Natural killer cell treated with Interleukin-12 subunit alpha and Interleukin-12 subunit beta and Interleukin-15 and Interleukin-18, amount 100 ng/mL, for 72 hours (primary cell): ENCODE results near the gene TM2D3. TPM values are rescaled to one million over a fixed set of nuclear protein-coding genes. Genes with fewer than 3 reads are reported as not detected.

Experiments
- ATAC-seq, 2 donors: fragments of 150-1000 bp; cut with Tn5 transposase in 1 of 2; sonication (Bioruptor Pico), chemical (Tn5 transposase) in 1 of 2; 2 replicates each; pipeline ENCODE4 v1.10.0; 2021
- DNase-seq: peaks from one replicate; pipeline ENCODE4 v3.0.0; 2022; ENCODE audit warnings: low spot score
- H3K27ac Mint-ChIP-seq, 2 donors: 1 replicate in 1 of 2; 2 replicates in 1 of 2; pipeline ENCODE4 v1.8.0; 2022; ENCODE audit warnings: mixed read lengths in 2 of 2, mild to moderate bottlenecking in 1 of 2, moderate library complexity in 1 of 2
- H3K27me3 Mint-ChIP-seq, 2 donors: 1 replicate in 1 of 2; 2 replicates in 1 of 2; pipeline ENCODE4 v1.8.0; 2022; ENCODE audit warnings: mixed read lengths in 2 of 2
- H3K36me3 Mint-ChIP-seq: one replicate; pipeline ENCODE4 v1.8.0; 2022; ENCODE audit warnings: mixed read lengths
- H3K4me1 Mint-ChIP-seq, 2 donors: 1 replicate in 1 of 2; 2 replicates in 1 of 2; pipeline ENCODE4 v1.8.0; 2022; ENCODE audit warnings: low read depth in 2 of 2, mixed read lengths in 2 of 2, mild to moderate bottlenecking in 1 of 2
- H3K4me3 Mint-ChIP-seq: one replicate; pipeline ENCODE4 v1.8.0; 2022; ENCODE audit warnings: mixed read lengths
- H3K9me3 Mint-ChIP-seq: 2 replicates; pipeline ENCODE4 v1.8.0; 2022; ENCODE audit warnings: mixed read lengths
- total RNA-seq, 2 donors: library from RNA; stranded (reverse); gene quantifications; one replicate each; pipeline ENCODE4 v1.2.3, GENCODE V29; 2022

The TM2D3 gene
- total RNA-seq, 2 donors from 2014 or later = 48.0 to 49.6 TPM

DNA sequence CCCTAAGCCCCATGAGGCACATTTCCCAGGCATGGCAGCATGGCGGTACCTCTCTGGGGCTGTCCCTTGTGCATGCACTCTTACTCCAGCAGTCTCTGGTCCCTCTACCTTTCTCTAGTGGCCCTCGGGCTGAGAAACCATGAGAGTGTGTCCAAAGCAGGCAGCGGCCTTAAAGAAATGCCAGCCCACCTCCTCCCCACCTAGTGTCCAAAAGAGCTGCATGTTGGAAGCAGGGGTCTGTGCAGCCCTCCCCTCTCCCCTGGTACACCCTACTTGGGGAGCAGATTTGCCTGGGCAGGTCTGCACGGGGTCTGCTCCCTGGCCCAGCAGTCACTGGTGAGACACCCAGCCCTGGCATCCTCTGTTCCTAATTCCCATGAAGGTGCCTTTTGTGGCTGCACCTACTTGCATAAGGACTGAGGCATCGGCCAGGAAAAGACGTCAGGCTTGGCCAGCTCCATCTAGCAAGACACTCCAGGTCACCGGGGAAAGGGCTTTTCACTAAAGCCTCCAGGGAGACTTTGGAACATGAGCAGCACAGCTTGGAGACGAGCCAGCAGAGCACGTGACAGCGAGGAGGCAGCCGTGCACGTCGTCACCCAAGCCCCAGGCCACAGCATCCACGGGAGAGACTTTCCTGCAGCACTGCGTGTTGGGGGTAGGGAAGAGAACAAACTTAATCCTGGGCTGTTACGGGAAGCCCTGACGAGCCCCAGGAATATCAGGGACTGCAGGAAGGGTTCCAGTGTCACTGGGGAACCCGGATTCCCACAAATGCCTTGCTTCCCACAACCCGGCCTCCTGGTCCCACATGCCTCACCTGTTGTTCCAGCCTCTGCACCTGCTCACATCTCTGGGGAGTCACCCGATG lies 38.8 kb downstream of the TM2D3 start:
- Mint-ChIP-seq H3K27ac (no peak overlapping the region), H3K36me3 (no peaks in the 10 kb centered on the region), H3K4me3 (no peak overlapping the region), H3K4me1 (no peaks in the 10 kb centered on the region), H3K9me3 (no peaks in the 10 kb centered on the region), H3K27me3 (no peaks in the 10 kb centered on the region)
- no peak for DNase-seq
- ATAC-seq = no peak

DNA sequence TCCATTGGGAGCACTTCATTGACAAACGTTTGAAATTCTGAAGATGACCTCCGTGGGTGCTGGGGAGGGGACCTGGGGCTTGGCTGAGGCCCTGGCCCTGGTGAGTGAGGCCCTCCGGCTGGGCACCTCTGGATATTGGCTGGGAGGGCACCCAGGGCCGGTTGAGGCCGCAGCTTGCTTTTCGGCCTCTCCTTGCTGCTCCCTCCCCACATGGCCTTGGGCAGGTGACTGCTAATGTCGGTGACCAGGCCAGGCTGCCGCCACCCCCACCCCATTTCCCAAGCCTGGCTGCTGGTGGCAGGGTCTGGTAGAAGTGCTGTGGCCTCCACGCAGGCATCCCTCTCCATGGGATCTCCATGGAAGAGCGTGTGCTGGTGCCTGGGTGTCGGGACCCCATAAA lies 39.5 kb downstream of the TM2D3 start:
- no peak overlapping the region for H3K4me3 Mint-ChIP-seq

DNA sequence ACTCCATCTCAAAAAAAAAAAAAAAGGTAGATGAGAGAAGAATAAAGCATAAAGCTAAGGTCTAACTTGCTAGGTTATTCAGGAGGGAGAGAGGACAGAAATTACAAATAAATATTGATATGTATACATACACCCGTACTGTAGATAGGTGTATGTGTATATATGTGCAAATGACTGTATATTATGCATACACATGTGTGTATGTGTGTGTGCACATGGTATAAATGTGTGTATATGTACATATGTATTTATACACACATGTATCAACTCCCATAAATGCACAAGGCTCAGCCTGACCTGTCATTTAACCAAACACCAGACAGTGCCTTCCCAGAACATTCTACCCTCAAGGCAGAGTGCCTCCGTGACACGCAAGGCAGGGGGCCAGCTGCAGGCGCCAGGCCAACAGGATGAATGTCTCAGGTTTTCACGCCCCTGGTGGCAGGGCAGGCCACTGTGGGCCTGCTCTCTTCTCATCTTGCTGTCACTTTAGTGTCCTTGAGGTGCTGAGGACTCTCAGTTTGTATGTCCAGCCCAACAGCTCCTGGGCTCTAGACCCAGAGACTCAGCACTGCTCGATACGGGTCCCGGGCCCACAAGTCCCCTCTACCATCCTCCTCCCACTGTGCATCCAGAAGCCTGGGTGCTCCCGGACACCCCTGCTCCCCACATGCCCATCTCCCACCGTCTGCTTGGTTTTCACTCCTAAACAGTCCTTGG lies 40.4 kb downstream of the TM2D3 start:
- Mint-ChIP-seq H3K4me3 (no peak overlapping the region), H3K27me3 (no peaks in the 10 kb centered on the region), H3K4me1 (no peaks in the 10 kb centered on the region), H3K9me3 (no peaks in the 10 kb centered on the region), H3K27ac (peak overlapping the region in 1 of 2 donors; percentile 72), H3K36me3 (no peaks in the 10 kb centered on the region)
- DNase-seq = no peak
- ATAC-seq = no peak

More for the DNA sequence above, 39.5 kb downstream of the TM2D3 start:
- Mint-ChIP-seq H3K27ac (peak overlapping the region in 1 of 2 donors; percentile 72), H3K36me3 (no peaks in the 10 kb centered on the region), H3K4me1 (no peaks in the 10 kb centered on the region), H3K9me3 (no peaks in the 10 kb centered on the region), H3K27me3 (no peaks in the 10 kb centered on the region)
- ATAC-seq (no peak), DNase-seq (no peak)

DNA sequence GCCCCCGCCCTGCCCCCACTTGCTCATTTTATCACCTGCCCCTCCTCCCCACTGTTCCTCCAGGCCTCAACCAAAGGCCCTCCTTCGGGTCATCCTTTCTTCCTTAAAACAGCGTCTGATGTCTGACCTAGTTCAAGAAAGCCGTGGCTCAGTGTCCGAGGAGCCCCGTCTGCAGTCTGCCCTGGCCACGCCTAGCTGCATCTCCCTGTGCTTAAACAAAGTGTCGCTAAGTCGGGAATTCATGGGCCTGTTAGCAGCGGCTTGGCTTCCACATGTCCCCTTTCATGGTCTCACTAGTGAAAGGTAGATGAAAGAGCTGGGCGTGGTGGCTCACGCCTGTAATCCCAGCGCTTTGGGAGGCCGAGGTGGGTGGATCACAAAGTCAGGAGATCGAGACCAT lies 41.2 kb downstream of the TM2D3 start:
- no peak for DNase-seq
- no peak overlapping the region for H3K27ac Mint-ChIP-seq
- H3K9me3 Mint-ChIP-seq = no peaks in the 10 kb centered on the region
- no peaks in the 10 kb centered on the region for H3K27me3 Mint-ChIP-seq
- H3K4me3 Mint-ChIP-seq = no peak overlapping the region
- no peaks in the 10 kb centered on the region for H3K4me1 Mint-ChIP-seq
- no peaks in the 10 kb centered on the region for H3K36me3 Mint-ChIP-seq
- no peak for ATAC-seq

DNA sequence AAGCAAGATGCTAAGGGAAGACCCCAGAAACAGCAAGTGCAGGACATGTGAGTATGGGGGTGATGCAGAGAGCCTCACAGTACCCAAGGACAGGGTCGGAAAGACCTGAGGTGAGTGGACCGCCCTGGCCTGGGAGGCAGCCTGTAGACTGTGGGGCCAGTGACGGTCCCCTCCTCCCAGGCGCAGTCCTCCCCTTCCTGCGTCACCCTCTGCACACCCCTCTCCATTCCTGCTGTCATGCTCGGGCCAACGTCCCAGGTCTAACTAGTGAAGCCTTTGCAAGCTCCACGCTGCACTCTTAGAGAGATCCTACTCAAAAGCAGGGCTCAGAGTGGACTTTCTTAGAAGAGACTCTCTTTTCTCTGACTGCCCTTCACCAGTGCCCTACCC lies 41.6 kb downstream of the TM2D3 start:
- H3K4me3 Mint-ChIP-seq = no peak overlapping the region
- H3K36me3 Mint-ChIP-seq = no peaks in the 10 kb centered on the region
- ATAC-seq (no peak), DNase-seq (no peak)
- H3K27ac Mint-ChIP-seq = no peak overlapping the region
- no peaks in the 10 kb centered on the region for H3K4me1 Mint-ChIP-seq
- H3K9me3 Mint-ChIP-seq = no peaks in the 10 kb centered on the region
- H3K27me3 Mint-ChIP-seq = no peaks in the 10 kb centered on the region

DNA sequence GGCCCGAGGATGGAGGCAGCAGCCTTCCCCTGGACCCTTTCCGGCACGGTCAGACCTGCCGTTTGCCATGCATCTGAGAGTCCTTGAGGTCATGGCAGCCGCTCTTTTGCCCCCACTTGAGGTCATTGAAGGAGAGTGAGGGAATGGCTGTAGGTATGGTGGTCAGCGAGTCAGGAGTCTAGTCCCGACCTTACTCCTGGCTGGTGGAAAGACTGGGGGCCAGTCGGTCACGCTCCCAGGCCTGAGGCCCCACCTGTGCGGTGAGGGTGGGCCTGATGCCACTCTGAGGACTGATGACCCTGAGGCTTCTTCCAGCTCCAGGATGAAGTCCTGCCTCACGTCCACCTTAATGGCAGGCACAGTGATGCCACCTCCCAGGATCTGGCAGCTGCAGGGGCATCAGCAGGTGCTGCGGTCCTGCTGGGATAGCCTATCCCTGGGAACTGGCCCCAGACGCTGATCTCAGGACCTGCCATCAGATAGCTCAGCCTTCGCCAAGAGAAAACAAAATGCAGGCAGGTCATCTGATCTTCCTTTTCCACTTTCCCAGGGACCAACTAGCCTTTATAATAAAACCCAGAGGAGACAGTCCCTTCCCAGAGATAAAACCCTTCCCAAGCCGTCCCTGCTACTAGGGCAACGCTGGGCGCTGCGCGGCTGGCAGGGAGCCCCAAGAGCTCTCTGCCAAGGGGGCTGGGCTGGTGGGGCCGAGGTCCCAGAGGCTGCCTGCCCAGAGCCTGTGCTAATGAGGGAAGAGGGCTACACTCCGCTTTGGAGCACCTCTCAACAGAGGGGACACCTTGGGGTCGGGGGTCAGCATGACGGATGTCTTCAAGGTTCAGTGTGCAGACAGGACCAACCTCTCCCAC lies 42.2 kb downstream of the TM2D3 start:
- no peak overlapping the region for H3K4me3 Mint-ChIP-seq
- H3K4me1 Mint-ChIP-seq = no peaks in the 10 kb centered on the region
- no peak overlapping the region for H3K27ac Mint-ChIP-seq
- H3K36me3 Mint-ChIP-seq = no peaks in the 10 kb centered on the region
- no peak for ATAC-seq
- no peaks in the 10 kb centered on the region for H3K9me3 Mint-ChIP-seq
- peaks cover 0 to under 1% of the 10 kb centered on the region in 2 donors for H3K27me3 Mint-ChIP-seq
- DNase-seq = no peak

DNA sequence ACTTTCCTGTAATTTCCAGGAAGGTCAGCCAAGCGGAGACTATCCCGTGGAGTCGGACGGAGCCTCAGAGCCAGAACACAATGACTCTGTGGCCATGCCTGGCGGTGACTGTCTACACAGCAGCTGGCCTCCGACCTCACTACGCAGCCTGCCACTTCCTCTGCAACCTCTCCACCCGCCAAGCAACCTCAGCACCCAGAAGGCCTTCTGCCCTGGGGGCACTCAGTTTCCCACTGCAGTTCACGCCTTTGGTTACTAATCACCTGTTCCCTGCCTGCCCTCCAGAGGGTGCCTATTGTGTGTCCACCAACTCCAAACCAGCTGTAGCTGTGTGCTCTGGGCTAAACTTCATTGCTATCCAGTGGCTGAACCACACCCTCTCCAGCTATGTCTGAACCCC lies 44.0 kb downstream of the TM2D3 start:
- Mint-ChIP-seq H3K4me1 (no peaks in the 10 kb centered on the region), H3K9me3 (no peaks in the 10 kb centered on the region), H3K36me3 (no peaks in the 10 kb centered on the region), H3K4me3 (no peak overlapping the region), H3K27ac (no peak overlapping the region), H3K27me3 (peaks cover 8 to 14% of the 10 kb centered on the region in 2 donors)
- DNase-seq = no peak
- no peak for ATAC-seq

DNA sequence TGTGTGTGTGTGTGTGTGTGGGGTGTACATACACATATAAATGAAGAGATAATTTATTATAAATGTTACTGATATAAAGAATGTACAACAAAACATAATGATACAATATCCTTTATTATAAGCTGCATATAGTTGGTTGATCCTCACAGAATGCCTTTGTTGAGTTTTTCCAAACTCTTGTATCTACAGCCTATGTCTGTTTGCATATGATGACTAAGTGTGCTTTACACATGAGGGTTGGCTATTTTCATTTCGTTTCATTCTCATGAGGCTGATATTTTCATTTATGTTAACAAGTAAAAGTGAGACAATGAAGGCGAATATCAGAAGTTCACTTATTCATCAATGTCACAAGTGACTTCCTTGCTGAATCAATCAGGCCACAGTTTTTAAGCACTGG lies 45.1 kb downstream of the TM2D3 start:
- no peaks in the 10 kb centered on the region for H3K4me1 Mint-ChIP-seq
- no peak for DNase-seq
- no peak overlapping the region for H3K27ac Mint-ChIP-seq
- H3K9me3 Mint-ChIP-seq = no peaks in the 10 kb centered on the region
- H3K27me3 Mint-ChIP-seq = peaks cover 12 to 14% of the 10 kb centered on the region in 2 donors
- no peaks in the 10 kb centered on the region for H3K36me3 Mint-ChIP-seq
- ATAC-seq = no peak
- no peak overlapping the region for H3K4me3 Mint-ChIP-seq

DNA sequence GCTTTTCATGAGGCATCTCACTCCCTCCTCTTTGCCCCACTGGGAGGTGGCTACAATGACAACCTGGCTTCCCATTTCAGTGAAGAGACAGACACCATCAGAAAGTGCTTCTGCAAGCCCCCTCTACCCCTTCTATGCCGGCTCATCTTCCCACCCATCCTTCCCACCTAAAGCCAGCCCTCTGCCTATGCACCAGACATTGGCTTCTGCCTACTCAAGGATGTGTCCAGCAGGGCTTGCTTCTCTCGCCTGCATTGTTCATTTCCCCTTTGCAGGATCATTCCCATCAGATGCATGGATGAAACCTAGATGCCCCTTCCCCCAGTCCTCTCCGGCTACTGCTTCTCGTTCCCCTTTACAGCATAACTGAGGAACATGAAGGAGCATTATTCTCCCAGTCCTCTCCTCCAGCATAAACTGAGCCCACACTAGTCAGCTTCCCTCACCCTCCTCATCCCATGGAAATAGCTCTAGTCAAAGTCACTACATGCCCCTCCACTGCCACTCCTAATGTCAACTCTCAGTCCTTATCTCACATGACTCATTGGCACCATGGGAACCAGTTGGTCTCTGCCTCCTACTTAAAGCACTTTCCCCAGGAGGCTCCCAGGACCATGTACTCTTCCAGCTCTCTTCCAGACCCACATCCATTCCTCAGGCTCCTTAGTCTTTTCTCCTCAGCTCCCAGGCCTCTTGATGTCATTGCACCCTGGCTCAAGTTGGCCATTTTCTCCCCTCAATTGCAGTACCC lies 47.9 kb downstream of the TM2D3 start:
- Mint-ChIP-seq H3K27me3 (peaks cover 22 to 27% of the 10 kb centered on the region in 2 donors), H3K36me3 (no peaks in the 10 kb centered on the region), H3K9me3 (no peaks in the 10 kb centered on the region), H3K4me1 (no peaks in the 10 kb centered on the region), H3K4me3 (no peak overlapping the region), H3K27ac (no peak overlapping the region)
- ATAC-seq (no peak), DNase-seq (no peak)

DNA sequence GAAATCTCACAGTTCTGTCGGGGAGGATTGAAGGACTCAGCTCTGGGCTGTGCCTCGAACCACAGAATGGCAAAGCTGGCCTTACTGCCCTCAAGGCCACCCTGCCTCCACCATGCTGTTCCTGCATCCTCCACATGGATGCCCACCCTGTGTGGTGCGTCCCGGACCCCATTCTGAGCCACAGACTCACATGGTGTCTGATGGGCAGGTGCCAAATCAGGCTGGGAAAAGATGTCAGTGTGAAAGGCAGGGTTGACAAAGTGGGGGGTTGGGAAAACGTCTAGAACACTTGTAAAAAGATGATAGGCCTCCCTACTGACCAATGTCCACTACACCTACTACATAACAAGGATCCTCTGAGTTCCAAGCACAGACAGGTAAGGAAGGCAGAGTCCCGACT lies 49.4 kb downstream of the TM2D3 start:
- H3K27me3 Mint-ChIP-seq = peaks cover 32 to 42% of the 10 kb centered on the region in 2 donors
- H3K9me3 Mint-ChIP-seq = no peaks in the 10 kb centered on the region
- H3K36me3 Mint-ChIP-seq = no peaks in the 10 kb centered on the region
- ATAC-seq (no peak), DNase-seq (no peak)
- H3K27ac Mint-ChIP-seq = no peak overlapping the region
- H3K4me1 Mint-ChIP-seq = no peaks in the 10 kb centered on the region
- H3K4me3 Mint-ChIP-seq = no peak overlapping the region

DNA sequence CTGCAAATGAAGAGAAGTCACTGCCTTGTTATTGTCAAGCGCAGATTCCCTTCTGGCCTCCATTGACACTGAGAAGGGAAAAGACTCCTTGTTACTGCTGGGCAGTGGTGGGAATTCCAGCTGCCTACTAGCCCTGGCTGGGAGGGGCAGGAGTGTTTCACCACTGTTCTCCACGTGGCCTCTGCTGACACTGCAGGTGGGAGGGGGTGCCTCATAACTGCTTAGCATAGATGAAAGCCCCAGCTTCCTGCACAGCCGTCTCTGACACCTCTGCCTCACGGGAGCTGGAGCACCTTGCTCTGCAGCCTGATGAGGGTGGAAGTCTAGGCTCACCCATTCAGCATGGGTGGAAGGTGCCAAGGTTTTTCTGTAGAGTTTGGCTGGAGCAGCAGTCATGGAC lies 52.1 kb downstream of the TM2D3 start:
- Mint-ChIP-seq H3K27me3 (peaks cover 48 to 60% of the 10 kb centered on the region in 2 donors), H3K27ac (no peak overlapping the region), H3K4me3 (no peak overlapping the region), H3K36me3 (peaks cover 17% of the 10 kb centered on the region), H3K4me1 (no peaks in the 10 kb centered on the region), H3K9me3 (peaks cover 9% of the 10 kb centered on the region)
- ATAC-seq (peak in 1 of 2 donors; percentile 41), DNase-seq (no peak)

DNA sequence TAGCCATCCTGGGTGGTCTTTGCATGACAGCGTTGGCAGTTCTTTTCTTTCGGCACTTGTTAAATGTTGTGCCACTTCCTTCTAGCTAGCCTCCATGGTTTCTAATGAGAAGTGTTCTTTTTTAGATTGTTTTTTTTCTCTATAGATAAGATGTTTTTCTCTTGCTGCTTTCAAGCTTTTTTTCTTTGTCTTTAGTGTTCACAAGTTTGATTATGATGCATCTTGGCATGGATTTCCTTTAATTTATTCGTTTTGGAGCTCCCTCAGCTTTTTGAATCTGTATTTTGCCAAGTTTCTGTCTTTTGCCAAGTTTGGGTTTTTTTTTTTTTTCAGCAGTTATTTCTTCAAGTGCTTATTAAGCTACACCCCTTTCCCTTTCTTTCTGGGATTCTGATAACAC lies 53.1 kb downstream of the TM2D3 start:
- DNase-seq (no peak), ATAC-seq (no peak)
- H3K27me3 Mint-ChIP-seq = peaks cover 49 to 60% of the 10 kb centered on the region in 2 donors

DNA sequence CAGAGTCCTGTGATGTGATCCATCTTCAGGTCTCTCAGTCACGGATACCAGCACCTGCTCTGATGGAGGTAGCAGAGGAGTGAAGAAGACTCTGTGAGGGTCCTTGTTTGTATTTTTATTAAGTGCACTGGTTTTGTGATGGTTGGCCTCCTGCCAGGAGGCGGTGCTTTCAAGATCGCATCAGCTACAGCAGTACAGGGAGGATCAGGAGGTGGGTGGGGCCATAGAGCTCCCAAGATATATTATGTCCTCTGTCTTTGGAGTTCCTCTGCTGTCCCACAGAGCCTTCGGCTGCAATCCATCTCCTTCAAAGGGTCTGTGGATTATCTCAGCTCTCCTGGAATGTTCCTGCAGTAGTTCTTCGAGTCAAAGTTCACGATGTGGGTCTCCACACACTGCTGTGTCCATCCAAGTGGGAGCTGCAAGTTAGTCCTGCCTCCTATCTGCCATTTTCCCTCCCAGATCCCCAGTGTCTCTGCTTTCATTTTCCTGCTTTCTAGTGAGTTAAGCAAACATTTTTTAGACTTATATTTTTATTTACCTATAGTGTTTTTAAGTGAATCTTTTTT lies 54.7 kb downstream of the TM2D3 start:
- DNase-seq = no peak
- peaks cover 50 to 70% of the 10 kb centered on the region in 2 donors for H3K27me3 Mint-ChIP-seq

More for the DNA sequence above, 53.1 kb downstream of the TM2D3 start:
- H3K9me3 Mint-ChIP-seq = peaks cover 9% of the 10 kb centered on the region
- no peaks in the 10 kb centered on the region for H3K4me1 Mint-ChIP-seq
- no peak overlapping the region for H3K4me3 Mint-ChIP-seq
- H3K27ac Mint-ChIP-seq = no peak overlapping the region
- H3K36me3 Mint-ChIP-seq = peaks cover 24% of the 10 kb centered on the region

More for the DNA sequence above, 54.7 kb downstream of the TM2D3 start:
- no peak overlapping the region for H3K27ac Mint-ChIP-seq
- H3K4me1 Mint-ChIP-seq = no peaks in the 10 kb centered on the region
- no peak overlapping the region for H3K4me3 Mint-ChIP-seq
- ATAC-seq = no peak
- H3K9me3 Mint-ChIP-seq = peaks cover 9% of the 10 kb centered on the region
- H3K36me3 Mint-ChIP-seq = peaks cover 25% of the 10 kb centered on the region
